ENCODE data around the gene SPG7. TPM values are rescaled to one million over a fixed set of nuclear protein-coding genes. Genes with fewer than 3 reads are reported as not detected.

Gene SPG7
- polyA plus RNA-seq, 1 donor from 2014 or later, result 216 TPM

- TF ChIP-seq EP300 (conservative IDR thresholded peaks at IDR 0.05; ENCODE audit: poor library complexity, severe bottlenecking) (no peak), MXI1 (conservative IDR thresholded peaks at IDR 0.05; ENCODE audit: poor library complexity, severe bottlenecking) (no peak), CTCF (IDR thresholded peaks at IDR 0.05; ENCODE audit: poor library complexity, severe bottlenecking) (no peak), RAD21 (conservative IDR thresholded peaks at IDR 0.05) (no peak), EZH2 (IDR thresholded peaks at IDR 0.05; ENCODE audit: borderline replicate concordance, insufficient read depth, low read length, poor library complexity, severe bottlenecking) (no peak), POLR2AphosphoS5 (IDR thresholded peaks at IDR 0.05) (no peak), SMC3 (conservative IDR thresholded peaks at IDR 0.05; ENCODE audit: poor library complexity) (no peak), TAF1 (IDR thresholded peaks at IDR 0.05; ENCODE audit: low read depth) (no peak)
- TF ChIP-seq, protein P1, sequence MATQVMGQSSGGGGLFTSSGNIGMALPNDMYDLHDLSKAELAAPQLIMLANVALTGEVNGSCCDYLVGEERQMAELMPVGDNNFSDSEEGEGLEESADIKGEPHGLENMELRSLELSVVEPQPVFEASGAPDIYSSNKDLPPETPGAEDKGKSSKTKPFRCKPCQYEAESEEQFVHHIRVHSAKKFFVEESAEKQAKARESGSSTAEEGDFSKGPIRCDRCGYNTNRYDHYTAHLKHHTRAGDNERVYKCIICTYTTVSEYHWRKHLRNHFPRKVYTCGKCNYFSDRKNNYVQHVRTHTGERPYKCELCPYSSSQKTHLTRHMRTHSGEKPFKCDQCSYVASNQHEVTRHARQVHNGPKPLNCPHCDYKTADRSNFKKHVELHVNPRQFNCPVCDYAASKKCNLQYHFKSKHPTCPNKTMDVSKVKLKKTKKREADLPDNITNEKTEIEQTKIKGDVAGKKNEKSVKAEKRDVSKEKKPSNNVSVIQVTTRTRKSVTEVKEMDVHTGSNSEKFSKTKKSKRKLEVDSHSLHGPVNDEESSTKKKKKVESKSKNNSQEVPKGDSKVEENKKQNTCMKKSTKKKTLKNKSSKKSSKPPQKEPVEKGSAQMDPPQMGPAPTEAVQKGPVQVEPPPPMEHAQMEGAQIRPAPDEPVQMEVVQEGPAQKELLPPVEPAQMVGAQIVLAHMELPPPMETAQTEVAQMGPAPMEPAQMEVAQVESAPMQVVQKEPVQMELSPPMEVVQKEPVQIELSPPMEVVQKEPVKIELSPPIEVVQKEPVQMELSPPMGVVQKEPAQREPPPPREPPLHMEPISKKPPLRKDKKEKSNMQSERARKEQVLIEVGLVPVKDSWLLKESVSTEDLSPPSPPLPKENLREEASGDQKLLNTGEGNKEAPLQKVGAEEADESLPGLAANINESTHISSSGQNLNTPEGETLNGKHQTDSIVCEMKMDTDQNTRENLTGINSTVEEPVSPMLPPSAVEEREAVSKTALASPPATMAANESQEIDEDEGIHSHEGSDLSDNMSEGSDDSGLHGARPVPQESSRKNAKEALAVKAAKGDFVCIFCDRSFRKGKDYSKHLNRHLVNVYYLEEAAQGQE (IDR thresholded peaks at IDR 0.05; ENCODE audit: borderline replicate concordance), result no peak
- Histone ChIP-seq H3K4me3 (ENCODE audit: low read length) (no peak overlapping the region), H3K36me3 (ENCODE audit: insufficient read depth, low read length) (no peaks in the 10 kb centered on the region), H3K27ac (ENCODE audit: low read length) (no peak overlapping the region), H4K20me1 (ENCODE audit: insufficient read depth) (no peaks in the 10 kb centered on the region), H3K9me2 (ENCODE audit: insufficient read depth, low read length) (no peaks in the 10 kb centered on the region), H3K9me3 (ENCODE audit: low read length) (no peaks in the 10 kb centered on the region), H3K9ac (ENCODE audit: low read length) (no peak overlapping the region), H3F3A (ENCODE audit: insufficient read depth, low read length, poor library complexity, severe bottlenecking) (no peaks in the 10 kb centered on the region), H2AFZ (ENCODE audit: low read depth, low read length) (no peak overlapping the region), H3K4me2 (ENCODE audit: low read length) (no peak overlapping the region), H3K27me3 (ENCODE audit: insufficient read depth, low read depth, low read length) (no peaks in the 10 kb centered on the region), H3K79me2 (replicated peaks; ENCODE audit: insufficient read depth, low read length) (no peaks in the 10 kb centered on the region)
Observed at GRCh38 chr16:89555265-89555664, 47.1 kb downstream of the SPG7 start.

DNA sequence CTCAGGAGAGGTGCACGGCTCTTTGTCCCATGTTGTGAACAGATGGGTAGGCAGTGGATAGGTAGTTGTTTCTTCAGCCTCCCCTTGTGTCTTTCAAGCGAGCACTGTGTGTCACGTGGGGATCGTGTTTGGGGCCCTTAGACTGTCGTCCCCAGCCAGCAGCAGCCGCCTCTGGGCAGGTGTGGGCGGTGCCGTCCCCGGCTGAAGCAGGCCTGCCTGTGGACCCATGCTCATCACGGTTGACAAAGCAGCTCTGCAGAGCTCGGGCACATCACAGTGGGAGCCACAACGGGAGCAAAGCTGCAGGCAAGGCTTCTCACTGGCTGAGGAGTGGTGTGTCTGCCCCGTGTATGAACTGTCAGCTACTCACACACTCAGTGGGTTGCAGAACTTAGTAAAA lies 47.6 kb downstream of the SPG7 start:
- no peaks in the 10 kb centered on the region for H3K9me3 ChIP-seq (ENCODE audit: low read length)
- no peak overlapping the region for H3K4me3 ChIP-seq (ENCODE audit: low read length)
- no peaks in the 10 kb centered on the region for H4K20me1 ChIP-seq (ENCODE audit: insufficient read depth)
- no peak overlapping the region for H3K4me2 ChIP-seq (ENCODE audit: low read length)
- no peaks in the 10 kb centered on the region for H3F3A ChIP-seq (ENCODE audit: insufficient read depth, low read length, poor library complexity, severe bottlenecking)
- no peaks in the 10 kb centered on the region for H3K79me2 ChIP-seq (replicated peaks; ENCODE audit: insufficient read depth, low read length)
- no peaks in the 10 kb centered on the region for H3K36me3 ChIP-seq (ENCODE audit: insufficient read depth, low read length)
- H3K27ac ChIP-seq (ENCODE audit: low read length), result no peak overlapping the region
- no peak for TF ChIP-seq EP300 (conservative IDR thresholded peaks at IDR 0.05; ENCODE audit: poor library complexity, severe bottlenecking)
- TF ChIP-seq EZH2 (IDR thresholded peaks at IDR 0.05; ENCODE audit: borderline replicate concordance, insufficient read depth, low read length, poor library complexity, severe bottlenecking), result no peak
- no peak for TF ChIP-seq POLR2AphosphoS5 (IDR thresholded peaks at IDR 0.05)
- no peak for TF ChIP-seq TAF1 (IDR thresholded peaks at IDR 0.05; ENCODE audit: low read depth)
- TF ChIP-seq, protein P1 (IDR thresholded peaks at IDR 0.05; ENCODE audit: borderline replicate concordance), result no peak
- no peak for TF ChIP-seq RAD21 (conservative IDR thresholded peaks at IDR 0.05)
- TF ChIP-seq MXI1 (conservative IDR thresholded peaks at IDR 0.05; ENCODE audit: poor library complexity, severe bottlenecking), result no peak
- no peak for TF ChIP-seq SMC3 (conservative IDR thresholded peaks at IDR 0.05; ENCODE audit: poor library complexity)
- TF ChIP-seq CTCF (IDR thresholded peaks at IDR 0.05; ENCODE audit: poor library complexity, severe bottlenecking), result no peak
- no peak overlapping the region for H3K9ac ChIP-seq (ENCODE audit: low read length)
- no peaks in the 10 kb centered on the region for H3K27me3 ChIP-seq (ENCODE audit: insufficient read depth, low read depth, low read length)
- no peak overlapping the region for H2AFZ ChIP-seq (ENCODE audit: low read depth, low read length)
- H3K9me2 ChIP-seq (ENCODE audit: insufficient read depth, low read length), result no peaks in the 10 kb centered on the region

All from neural cell (in vitro differentiated cells).